Glomerular endothelial cell (primary cell): ENCODE data around the gene PLCB4. TPM values are rescaled to one million over a fixed set of nuclear protein-coding genes. Genes with fewer than 3 reads are reported as not detected.

Source experiments
- DNase-seq: peaks from one replicate; pipeline ENCODE4 v3.0.0-alpha.2; 2011; ENCODE audit warnings: low read depth, low spot score; ENCODE audit errors: extremely low read depth
- total RNA-seq: library from RNA; depleted of rRNA; stranded (reverse); fragments of >200 nt; gene quantifications from 2 replicates; pipeline ENCODE4 v1.2.3, GENCODE V29; 2015

Gene PLCB4
- total RNA-seq, 1 donor from 2014 or later, result 4.3 TPM

- DNase-seq, result no peak
These were observed 320.5 kb downstream of the PLCB4 start for GRCh38 chr20:9389346-9389745.

GRCh38 chr20:9390441-9390840, 321.6 kb downstream of the PLCB4 start:
- no peak for DNase-seq

GRCh38 chr20:9392892-9393857, 324.3 kb downstream of the PLCB4 start:
- peak; percentile 14 for DNase-seq

DNA sequence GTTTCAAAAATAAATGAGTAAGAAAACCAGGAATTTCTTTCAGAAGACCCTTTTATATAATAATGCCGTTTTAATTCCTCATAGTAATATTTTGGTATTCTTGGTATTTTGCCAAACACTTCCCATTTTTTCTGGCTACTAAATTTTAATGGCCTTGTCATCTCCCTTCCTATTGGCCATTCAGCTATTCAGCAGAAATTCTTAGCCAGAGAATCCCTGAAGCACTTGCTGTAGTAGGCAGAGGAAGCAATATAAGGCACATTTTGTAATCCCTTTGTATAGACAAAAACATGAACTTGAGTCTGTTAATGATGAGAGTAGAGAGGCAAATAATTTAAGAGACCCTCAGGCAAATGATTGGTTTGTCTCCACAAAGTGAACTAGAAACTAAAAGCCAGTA, 327.1 kb downstream of the PLCB4 start:
- no peak for DNase-seq

DNA sequence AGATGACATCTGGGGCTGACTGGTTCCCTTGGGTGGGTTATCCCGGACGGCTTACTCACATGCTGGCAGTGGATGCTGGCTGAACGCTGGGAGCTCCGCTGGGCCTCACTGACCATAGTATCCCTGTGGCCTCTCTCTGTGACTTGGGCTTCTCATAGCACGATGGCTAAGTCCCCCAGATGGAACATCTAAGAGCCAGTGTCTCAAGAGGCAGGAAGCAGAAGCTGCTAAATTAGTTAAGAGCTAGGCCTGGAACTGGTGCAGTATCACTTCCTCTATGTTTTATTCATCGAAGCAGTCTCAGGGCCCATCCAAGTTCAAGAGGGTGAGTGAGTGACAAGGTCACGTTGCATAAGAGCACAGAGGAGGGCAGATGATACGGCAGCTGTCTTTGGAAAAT, 329.0 kb downstream of the PLCB4 start:
- DNase-seq, result no peak

DNA sequence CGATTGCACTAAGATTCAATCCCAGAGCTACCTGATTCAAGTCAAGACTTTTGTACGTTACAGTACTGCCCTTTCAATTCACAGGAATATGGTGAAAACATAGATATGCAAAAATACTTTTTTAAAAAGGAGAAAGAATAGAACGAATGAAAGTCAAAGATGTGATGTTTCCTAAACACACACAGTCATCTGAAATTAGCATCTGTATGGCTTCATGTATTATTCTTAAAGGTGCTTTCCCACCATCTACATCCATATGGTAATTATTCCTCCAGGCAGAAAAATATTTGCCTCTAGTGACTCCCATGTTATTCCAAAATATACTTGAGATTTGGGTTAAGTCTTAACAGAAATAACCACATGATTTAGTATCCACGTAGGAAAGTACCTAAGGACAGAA, 330.0 kb downstream of the PLCB4 start:
- DNase-seq, result no peak

DNA sequence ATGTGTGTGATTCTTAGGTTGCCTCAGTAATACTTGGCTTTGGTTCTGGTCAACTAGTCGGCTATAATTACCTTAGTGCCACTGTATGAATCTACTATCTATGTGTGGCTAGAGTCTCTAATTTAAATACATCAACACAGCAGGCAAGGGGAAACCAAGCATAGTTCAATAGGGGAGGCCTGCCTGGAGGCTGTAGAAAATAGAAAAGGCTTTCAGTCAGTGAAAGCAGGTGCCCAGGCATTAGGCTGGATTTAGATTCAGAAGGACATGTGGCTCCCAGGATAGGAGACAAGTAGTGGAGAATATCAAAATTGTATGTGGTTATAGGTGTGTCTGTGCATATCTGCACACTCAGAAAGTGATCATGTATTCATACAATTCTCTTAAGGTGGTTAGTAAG, 330.4 kb downstream of the PLCB4 start:
- no peak for DNase-seq

DNA sequence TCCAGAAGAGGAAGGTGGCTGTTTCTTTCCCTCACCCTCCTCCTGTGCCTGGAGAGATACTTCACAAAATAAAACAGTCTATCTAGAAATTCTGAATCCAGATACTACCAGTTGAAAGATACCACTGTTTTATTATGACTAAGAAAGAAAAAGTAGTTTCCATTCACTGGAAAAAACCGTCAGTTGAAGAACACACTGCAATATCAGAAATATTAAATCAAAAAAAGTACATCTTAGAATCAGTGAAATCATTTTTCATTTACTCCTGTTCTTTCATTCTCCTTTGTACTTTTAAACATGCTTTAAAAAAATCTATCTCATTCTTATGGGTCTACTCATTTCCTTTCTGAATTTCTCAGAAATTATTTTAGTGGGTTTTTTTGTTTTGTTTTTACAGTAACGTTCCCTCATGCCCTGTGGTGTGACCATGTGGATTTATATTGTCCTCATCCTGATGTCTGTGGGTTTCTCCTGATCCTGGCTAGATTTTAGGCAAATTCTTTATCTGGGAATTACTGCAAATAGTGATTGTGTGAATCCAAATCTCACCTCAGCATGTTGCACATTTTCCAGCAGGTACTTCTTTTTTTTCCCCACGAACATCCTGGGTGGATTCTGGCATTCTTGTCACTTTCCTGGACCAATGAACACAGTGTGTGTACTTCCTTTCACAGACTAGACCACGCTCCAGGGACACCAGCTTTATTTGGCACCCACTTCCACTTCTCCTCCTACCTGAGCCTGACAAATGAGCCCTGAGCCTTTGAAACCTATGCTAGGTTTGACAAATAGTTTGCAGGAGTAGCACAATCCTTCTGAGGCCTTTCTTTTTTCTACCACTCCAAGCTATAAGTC, 331.5 kb downstream of the PLCB4 start:
- DNase-seq, result no peak

- no peak for DNase-seq
These were observed 332.5 kb downstream of the PLCB4 start for GRCh38 chr20:9401371-9401770.

DNA sequence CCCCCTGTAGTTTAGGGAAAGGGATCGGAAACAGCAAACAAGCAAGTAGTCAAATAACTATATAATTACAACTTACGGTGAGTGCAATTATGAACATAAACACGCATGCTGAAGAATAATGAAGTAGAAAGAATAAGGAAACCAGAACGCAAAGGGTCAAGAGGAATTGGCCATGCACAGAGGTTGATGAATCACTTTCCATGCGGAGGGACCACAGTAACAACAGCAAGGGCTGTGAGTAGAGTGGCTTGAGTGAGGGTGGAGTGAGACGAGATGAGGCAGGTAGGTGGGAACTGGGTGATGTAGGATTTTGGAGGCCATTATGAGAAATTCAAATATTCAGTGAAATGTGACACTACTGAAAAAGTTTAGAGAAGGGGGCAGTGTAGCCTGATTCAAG, 333.3 kb downstream of the PLCB4 start:
- no peak for DNase-seq

DNA sequence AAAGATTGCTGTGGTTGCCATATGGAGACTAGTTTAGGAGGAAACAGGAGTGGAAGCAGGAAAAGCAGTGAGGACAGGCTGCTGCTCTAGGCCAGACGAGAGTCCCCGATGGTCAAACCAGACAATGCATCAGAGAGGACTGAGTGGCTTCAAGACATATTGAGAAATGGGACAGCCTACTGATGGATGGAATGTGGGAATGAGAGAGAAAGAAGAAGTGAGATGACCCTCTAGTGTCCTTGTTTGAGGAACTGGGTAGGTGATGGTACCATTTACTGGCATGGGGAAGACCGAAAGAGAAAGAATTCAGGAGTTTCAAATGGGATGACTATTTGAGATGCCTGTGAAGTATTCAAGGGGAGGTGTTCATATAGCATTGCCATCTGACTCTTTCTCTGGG, 333.7 kb downstream of the PLCB4 start:
- DNase-seq, result no peak

GRCh38 chr20:9403448-9403847, 334.6 kb downstream of the PLCB4 start:
- DNase-seq, result no peak

- peak; percentile 61 for DNase-seq
These were observed 339.0 kb downstream of the PLCB4 start for GRCh38 chr20:9407805-9408421.

DNA sequence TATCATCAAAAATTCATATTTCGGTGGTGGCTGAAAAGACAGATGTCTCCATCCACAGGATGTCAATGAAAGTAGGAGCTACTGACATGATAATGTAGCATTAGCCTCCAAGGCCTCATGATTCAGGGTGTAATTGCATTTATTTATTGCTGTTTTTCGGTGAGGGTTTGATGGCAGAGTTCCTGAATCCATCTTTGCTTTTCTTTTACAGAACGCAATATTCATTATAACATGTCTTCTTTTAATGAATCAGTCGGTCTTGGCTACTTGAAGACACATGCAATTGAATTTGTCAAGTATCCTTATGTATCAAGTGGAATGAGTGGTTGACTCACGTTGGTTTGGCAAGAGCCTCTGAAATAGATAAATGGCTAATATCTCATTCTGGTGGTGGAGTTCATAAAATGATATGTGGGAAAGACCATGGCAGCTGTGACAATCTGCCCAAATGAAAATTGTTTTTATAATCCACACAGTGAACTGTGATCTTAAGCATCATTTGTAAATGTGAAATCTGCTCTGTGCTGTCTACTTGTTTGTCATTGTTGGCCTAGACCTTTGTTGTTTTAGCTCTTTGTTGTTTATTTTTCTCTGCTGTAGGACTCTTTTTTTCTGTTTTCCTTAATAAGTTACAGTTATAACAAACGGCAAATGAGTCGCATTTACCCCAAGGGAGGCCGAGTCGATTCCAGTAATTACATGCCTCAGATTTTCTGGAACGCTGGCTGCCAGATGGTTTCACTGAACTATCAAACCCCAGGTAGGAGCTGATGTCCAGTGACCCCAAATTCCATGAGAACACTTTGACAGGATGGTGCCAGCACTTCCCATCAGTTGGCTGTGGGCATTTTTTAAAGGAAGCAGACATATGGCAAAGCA, 339.8 kb downstream of the PLCB4 start:
- DNase-seq, result no peak

- DNase-seq, result no peak
These were observed 340.5 kb downstream of the PLCB4 start for GRCh38 chr20:9409352-9409751.

GRCh38 chr20:9409981-9410380, 341.1 kb downstream of the PLCB4 start:
- DNase-seq, result no peak

GRCh38 chr20:9411833-9412232, 342.9 kb downstream of the PLCB4 start:
- DNase-seq, result no peak

- no peak for DNase-seq
These were observed 343.4 kb downstream of the PLCB4 start for GRCh38 chr20:9412309-9412708.

- no peak for DNase-seq
These were observed 344.1 kb downstream of the PLCB4 start for GRCh38 chr20:9413001-9413400.

DNA sequence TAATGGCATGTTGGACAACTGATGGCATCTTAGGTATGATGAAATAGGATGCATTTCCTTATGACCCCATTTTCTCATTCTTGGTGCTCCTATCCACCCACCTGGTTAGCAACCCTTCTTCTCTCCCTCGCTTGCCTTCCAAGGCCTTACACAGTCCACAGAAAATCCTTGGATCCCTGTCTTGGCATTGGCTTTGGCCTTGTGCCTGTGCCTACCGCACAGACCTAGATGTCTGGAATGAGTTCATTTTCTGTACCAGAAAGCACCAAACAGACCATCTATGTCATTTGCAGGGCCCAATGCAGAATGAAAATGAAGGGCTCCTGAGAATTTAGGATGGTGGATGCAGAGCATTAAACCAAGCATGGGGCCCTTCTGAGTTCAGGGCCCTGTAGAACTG, 346.5 kb downstream of the PLCB4 start:
- DNase-seq, result no peak
